ENCODE data around the gene SNCG.
"Not testable (repeated sequence)": the region's sequence is repeated elsewhere in the genome, so short reads cannot be mapped to it uniquely, and the experiment has no call there.

GRCh38 chr10:87007124-87007523, 48.7 kb downstream of the SNCG start:
- not testable (repeated sequence) for TF ChIP-seq CTCF (conservative IDR thresholded peaks at IDR 0.05; ENCODE audit: low read depth, low read length); EZH2 (IDR thresholded peaks at IDR 0.05; ENCODE audit: borderline replicate concordance, low read depth, low read length, poor library complexity, severe bottlenecking)

Data from A673 (cell line).